ENCODE measurements around the gene ZDHHC11B. TPM values are rescaled to one million over a fixed set of nuclear protein-coding genes. Genes with fewer than 3 reads are reported as not detected.
"Not testable (repeated sequence)": the region's sequence is repeated elsewhere in the genome, so short reads cannot be mapped to it uniquely, and the experiment has no call there.

The ZDHHC11B gene
- total and polyA plus RNA-seq, 2 experiments from 2014 or later = 4.2 to 4.4 TPM

- not testable (repeated sequence) for H3K27ac ChIP-seq; H3K27me3 ChIP-seq; DNase-seq (ENCODE audit: low read depth in 1 of 2, low spot score in 1 of 2); H3K36me3 ChIP-seq; H3K4me1 ChIP-seq (ENCODE audit: low read depth); H3K4me3 ChIP-seq; H3K9me3 ChIP-seq (ENCODE audit: low read depth)
Measured at GRCh38 chr5:680118-680795, 104.3 kb downstream of the ZDHHC11B start.

GRCh38 chr5:679166-679895 is 105.2 kb downstream of the ZDHHC11B start:
- H3K27ac ChIP-seq; H3K9me3 ChIP-seq (ENCODE audit: low read depth); H3K36me3 ChIP-seq; H3K4me3 ChIP-seq; DNase-seq (ENCODE audit: low read depth in 1 of 2, low spot score in 1 of 2); H3K4me1 ChIP-seq (ENCODE audit: low read depth); H3K27me3 ChIP-seq: not testable (repeated sequence)

- H3K9me3 ChIP-seq (ENCODE audit: low read depth); H3K4me3 ChIP-seq; H3K27ac ChIP-seq; H3K4me1 ChIP-seq (ENCODE audit: low read depth); DNase-seq (ENCODE audit: low read depth in 1 of 2, low spot score in 1 of 2); H3K27me3 ChIP-seq; H3K36me3 ChIP-seq: not testable (repeated sequence)
Measured at GRCh38 chr5:678521-678920, 106.0 kb downstream of the ZDHHC11B start.

- no peak for TF ChIP-seq CTCF (IDR thresholded peaks at IDR 0.05; ENCODE audit: low read depth, low read length)
- Histone ChIP-seq H3K9me3 (ENCODE audit: low read depth) (no peaks in the 10 kb centered on the region), H3K4me1 (ENCODE audit: low read depth) (peaks cover 8% of the 10 kb centered on the region), H3K27me3 (no peaks in the 10 kb centered on the region), H3K4me3 (no peak overlapping the region), H3K27ac (no peak overlapping the region), H3K36me3 (no peaks in the 10 kb centered on the region)
- DNase-seq (ENCODE audit: low read depth in 1 of 2, low spot score in 1 of 2) = no peak
Measured at GRCh38 chr5:677131-678101, 107.1 kb downstream of the ZDHHC11B start.

GRCh38 chr5:676699-677076 is 107.8 kb downstream of the ZDHHC11B start:
- no peak for TF ChIP-seq CTCF (IDR thresholded peaks at IDR 0.05; ENCODE audit: low read depth, low read length)
- no peak for DNase-seq (ENCODE audit: low read depth in 1 of 2, low spot score in 1 of 2)
- H3K27me3 ChIP-seq = no peaks in the 10 kb centered on the region

DNA sequence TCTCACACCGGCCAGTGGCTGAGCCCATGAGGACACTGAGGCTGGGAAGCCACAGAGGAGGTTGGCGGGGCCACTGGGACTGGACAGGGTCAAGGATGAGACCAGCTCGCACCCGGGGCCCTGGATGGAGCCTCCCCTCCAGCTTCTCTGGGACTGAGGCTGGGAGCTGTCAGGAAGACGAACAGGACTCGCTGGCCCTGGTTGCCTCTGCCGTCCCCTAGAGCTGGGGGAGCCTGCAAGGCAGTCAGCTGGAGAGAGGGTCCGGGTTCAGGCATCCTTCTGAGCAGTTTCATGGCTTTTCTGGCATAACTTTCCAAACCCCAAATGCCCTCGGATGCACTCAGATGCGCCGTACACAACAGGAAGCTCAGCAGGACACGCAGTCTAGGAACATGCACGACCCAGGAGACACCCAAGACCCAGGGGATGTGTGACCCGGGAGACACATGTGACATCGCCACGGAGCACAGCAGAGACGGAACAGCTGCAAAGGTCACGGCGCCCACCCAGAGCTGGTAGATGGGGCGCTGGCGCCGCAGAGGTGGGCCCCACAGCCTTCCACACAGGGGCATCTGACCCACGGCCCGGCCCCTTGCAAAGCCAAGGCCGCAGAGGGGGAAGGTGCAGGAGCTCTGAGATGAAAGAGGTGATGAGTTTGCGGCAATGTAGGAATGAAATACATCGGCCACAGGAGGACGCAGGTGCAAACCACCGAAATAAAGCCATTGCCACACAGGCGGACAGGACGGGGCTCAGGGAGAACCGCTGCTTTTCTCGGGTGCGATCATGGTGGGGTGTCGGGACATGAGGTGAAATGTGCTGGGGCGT is 108.4 kb downstream of the ZDHHC11B start:
- H3K9me3 ChIP-seq (ENCODE audit: low read depth) = no peaks in the 10 kb centered on the region
- no peak for TF ChIP-seq CTCF (IDR thresholded peaks at IDR 0.05; ENCODE audit: low read depth, low read length)
- H3K27me3 ChIP-seq = no peaks in the 10 kb centered on the region
- DNase-seq (ENCODE audit: low read depth in 1 of 2, low spot score in 1 of 2) = no peak
- no peak overlapping the region for H3K27ac ChIP-seq
- H3K4me3 ChIP-seq = no peak overlapping the region
- peaks cover 8% of the 10 kb centered on the region for H3K4me1 ChIP-seq (ENCODE audit: low read depth)
- H3K36me3 ChIP-seq = no peaks in the 10 kb centered on the region

More at GRCh38 chr5:676699-677076, 107.8 kb downstream of the ZDHHC11B start:
- Histone ChIP-seq H3K36me3 (no peaks in the 10 kb centered on the region), H3K4me1 (ENCODE audit: low read depth) (peaks cover 8% of the 10 kb centered on the region), H3K27ac (no peak overlapping the region), H3K9me3 (ENCODE audit: low read depth) (no peaks in the 10 kb centered on the region), H3K4me3 (no peak overlapping the region)
